WTC11 (cell line): ENCODE results near the gene FOXN3. TPM values are rescaled to one million over a fixed set of nuclear protein-coding genes. Genes with fewer than 3 reads are reported as not detected.

Experiments used
- ATAC-seq: fragments of 200-7000 bp; cut with Tn5 transposase; 2 replicates; pipeline ENCODE4 v1.10.0; 2021; ENCODE audit warnings: mild to moderate bottlenecking, moderate library complexity
- Bru-seq: library from RNA; stranded (reverse); fragments of 400-500 nt; gene quantifications from one replicate; lab custom pipeline; 2021; lab: Mats Ljungman, UMichigan
- CTCF ChIA-PET: fragments of 300-600 bp; sonication (Branson Sonifier 250); formaldehyde crosslinking; loops from one replicate; lab custom pipeline; 2021; ENCODE audit warnings: antibody characterized with exemption; lab: Charles Lee
- POLR2A ChIA-PET: fragments of 350-600 bp; sonication (Branson Sonifier 250); formaldehyde crosslinking; loops from one replicate; lab custom pipeline; 2021; ENCODE audit warnings: antibody characterized with exemption; lab: Charles Lee
- DNase-seq: peaks from one replicate; pipeline ENCODE4 v3.0.0; 2021; ENCODE audit warnings: low spot score
- H3K27ac Mint-ChIP-seq: 2 replicates; pipeline ENCODE4 v1.8.0; 2021; ENCODE audit warnings: mixed read lengths
- H3K27me3 Mint-ChIP-seq: 2 replicates; pipeline ENCODE4 v1.8.0; 2021; ENCODE audit warnings: low read depth, mild to moderate bottlenecking, moderate library complexity, mixed read lengths
- H3K36me3 Mint-ChIP-seq: 2 replicates; pipeline ENCODE4 v1.8.0; 2021; ENCODE audit warnings: mixed read lengths
- H3K4me1 Mint-ChIP-seq: 2 replicates; pipeline ENCODE4 v1.8.0; 2022; ENCODE audit warnings: mixed read lengths
- H3K4me3 Mint-ChIP-seq: 2 replicates; pipeline ENCODE4 v1.8.0; 2021; ENCODE audit warnings: mild to moderate bottlenecking, moderate library complexity, mixed read lengths
- H3K9me3 Mint-ChIP-seq: 2 replicates; pipeline ENCODE4 v1.8.0; 2021; ENCODE audit warnings: mixed read lengths
- RELA ChIP-seq: sonication (generic); formaldehyde crosslinking; IDR thresholded peaks from 2 replicates; pipeline ENCODE4 v1.8.1; 2022; ENCODE audit warnings: missing genetic modification reagents, mild to moderate bottlenecking, borderline replicate concordance
- ZNF121 ChIP-seq: sonication (generic); formaldehyde crosslinking; IDR thresholded peaks from 2 replicates; pipeline ENCODE4 v1.8.0; 2023; ENCODE audit warnings: missing genetic modification reagents
- ZNF671 ChIP-seq: fragments of 250-450 bp; sonication (Bioruptor Pico); IDR thresholded peaks from 2 replicates; pipeline ENCODE4 v1.8.0; 2021; ENCODE audit warnings: mild to moderate bottlenecking
- long read RNA-seq, 3 experiments: library from RNA in 1 of 3; library from capped mRNA in 1 of 3; library from polyadenylated mRNA in 1 of 3; unstranded in 2 of 3; stranded (forward) in 1 of 3; transcript quantifications; one replicate each; pipeline ENCODE4 v2.0.0, GENCODE V29; 2021
- total RNA-seq: library from RNA; stranded (reverse); gene quantifications from 3 replicates; pipeline ENCODE4 v1.2.3, GENCODE V29; 2021
- TF ChIP-seq, protein P1 (sequence below): sonication (generic); formaldehyde crosslinking; IDR thresholded peaks from 2 replicates; pipeline ENCODE4 v1.8.0; 2022; ENCODE audit warnings: missing genetic modification reagents
- TF ChIP-seq, protein P2 (sequence below): sonication (generic); formaldehyde crosslinking; IDR thresholded peaks from 2 replicates; pipeline ENCODE4 v1.8.0; 2022; ENCODE audit warnings: mild to moderate bottlenecking, missing genetic modification reagents
- TF ChIP-seq, protein P3 (sequence below): sonication (generic); formaldehyde crosslinking; IDR thresholded peaks from 2 replicates; pipeline ENCODE4 v1.8.1; 2023; ENCODE audit warnings: mild to moderate bottlenecking, missing genetic modification reagents, moderate library complexity
- TF ChIP-seq, protein P4 (sequence below): sonication (generic); formaldehyde crosslinking; IDR thresholded peaks from 2 replicates; pipeline ENCODE4 v1.8.0; 2022; ENCODE audit warnings: mild to moderate bottlenecking, missing genetic modification reagents
- TF ChIP-seq, protein P5 (sequence below): sonication (generic); formaldehyde crosslinking; IDR thresholded peaks from 2 replicates; pipeline ENCODE4 v1.8.1; 2023; ENCODE audit warnings: mild to moderate bottlenecking, missing genetic modification reagents, borderline replicate concordance

FOXN3 gene, protein sequence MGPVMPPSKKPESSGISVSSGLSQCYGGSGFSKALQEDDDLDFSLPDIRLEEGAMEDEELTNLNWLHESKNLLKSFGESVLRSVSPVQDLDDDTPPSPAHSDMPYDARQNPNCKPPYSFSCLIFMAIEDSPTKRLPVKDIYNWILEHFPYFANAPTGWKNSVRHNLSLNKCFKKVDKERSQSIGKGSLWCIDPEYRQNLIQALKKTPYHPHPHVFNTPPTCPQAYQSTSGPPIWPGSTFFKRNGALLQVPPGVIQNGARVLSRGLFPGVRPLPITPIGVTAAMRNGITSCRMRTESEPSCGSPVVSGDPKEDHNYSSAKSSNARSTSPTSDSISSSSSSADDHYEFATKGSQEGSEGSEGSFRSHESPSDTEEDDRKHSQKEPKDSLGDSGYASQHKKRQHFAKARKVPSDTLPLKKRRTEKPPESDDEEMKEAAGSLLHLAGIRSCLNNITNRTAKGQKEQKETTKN
- total RNA-seq = 143 to 170 TPM (median 147 TPM) in 3 replicates
- Bru-seq, nascent RNA = percentile 95 among the genes with signal in this experiment
- long read RNA-seq, experiment 1, transcript FOXN3-214 (6 exons, 2,692 nt) = major isoform, 32 of 254 reads
- long read RNA-seq, experiment 1, transcript FOXN3-219 (5 exons, 2,421 nt) = minor isoform, 6 of 254 reads
- long read RNA-seq, experiment 1, partial matches to known transcripts = 12 of 254 reads
- long read RNA-seq, experiment 1, other reads (novel, unspliced or antisense) = 202 of 254 reads
- long read RNA-seq, experiment 2, transcript FOXN3-214 (6 exons, 2,692 nt) = major isoform, 8 of 97 reads
- long read RNA-seq, experiment 2, partial matches to known transcripts = 3 of 97 reads
- long read RNA-seq, experiment 2, other reads (novel, unspliced or antisense) = 85 of 97 reads
- long read RNA-seq, experiment 3, partial matches to known transcripts = 1 of 7 reads
- long read RNA-seq, experiment 3, other reads (novel, unspliced or antisense) = 5 of 7 reads

DNA sequence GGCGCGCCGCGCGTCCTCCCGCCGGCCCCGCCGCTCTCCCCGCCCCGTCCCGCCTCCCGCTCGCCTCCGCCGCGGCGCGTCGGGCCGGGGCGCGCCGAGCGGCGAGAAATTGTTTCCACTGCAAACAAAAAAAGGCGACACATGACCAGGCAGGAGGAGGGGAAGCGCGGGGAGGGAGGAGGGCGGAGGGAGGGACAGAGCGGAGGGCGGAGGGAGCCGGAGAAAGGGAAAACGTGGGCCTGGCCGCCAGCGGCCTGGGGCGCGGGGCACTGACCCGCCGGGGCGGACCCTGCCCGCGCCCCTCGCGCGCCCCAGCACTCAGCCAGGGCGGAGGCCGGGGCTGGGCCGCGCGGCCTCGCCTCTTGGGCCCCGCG is at the start of gene FOXN3:
FOXN3 (minus strand) TSS at position 143 of the 374 bp plus-strand sequence. CDS start 4,757 bp downstream, outside the sequence.
- ChIA-PET CTCF (no interaction called here), POLR2A (no interaction called here)
- peaks cover 32% of the 10 kb centered on the region for H3K36me3 Mint-ChIP-seq
- H3K27ac Mint-ChIP-seq = peak within 1 kb of the TSS; percentile 98
- peak; percentile 83 for DNase-seq
- ATAC-seq = peak; percentile 63
- peaks cover 61% of the 10 kb centered on the region for H3K4me1 Mint-ChIP-seq
- peak within 1 kb of the TSS; percentile 89 for H3K4me3 Mint-ChIP-seq
- TF ChIP-seq, protein P1, sequence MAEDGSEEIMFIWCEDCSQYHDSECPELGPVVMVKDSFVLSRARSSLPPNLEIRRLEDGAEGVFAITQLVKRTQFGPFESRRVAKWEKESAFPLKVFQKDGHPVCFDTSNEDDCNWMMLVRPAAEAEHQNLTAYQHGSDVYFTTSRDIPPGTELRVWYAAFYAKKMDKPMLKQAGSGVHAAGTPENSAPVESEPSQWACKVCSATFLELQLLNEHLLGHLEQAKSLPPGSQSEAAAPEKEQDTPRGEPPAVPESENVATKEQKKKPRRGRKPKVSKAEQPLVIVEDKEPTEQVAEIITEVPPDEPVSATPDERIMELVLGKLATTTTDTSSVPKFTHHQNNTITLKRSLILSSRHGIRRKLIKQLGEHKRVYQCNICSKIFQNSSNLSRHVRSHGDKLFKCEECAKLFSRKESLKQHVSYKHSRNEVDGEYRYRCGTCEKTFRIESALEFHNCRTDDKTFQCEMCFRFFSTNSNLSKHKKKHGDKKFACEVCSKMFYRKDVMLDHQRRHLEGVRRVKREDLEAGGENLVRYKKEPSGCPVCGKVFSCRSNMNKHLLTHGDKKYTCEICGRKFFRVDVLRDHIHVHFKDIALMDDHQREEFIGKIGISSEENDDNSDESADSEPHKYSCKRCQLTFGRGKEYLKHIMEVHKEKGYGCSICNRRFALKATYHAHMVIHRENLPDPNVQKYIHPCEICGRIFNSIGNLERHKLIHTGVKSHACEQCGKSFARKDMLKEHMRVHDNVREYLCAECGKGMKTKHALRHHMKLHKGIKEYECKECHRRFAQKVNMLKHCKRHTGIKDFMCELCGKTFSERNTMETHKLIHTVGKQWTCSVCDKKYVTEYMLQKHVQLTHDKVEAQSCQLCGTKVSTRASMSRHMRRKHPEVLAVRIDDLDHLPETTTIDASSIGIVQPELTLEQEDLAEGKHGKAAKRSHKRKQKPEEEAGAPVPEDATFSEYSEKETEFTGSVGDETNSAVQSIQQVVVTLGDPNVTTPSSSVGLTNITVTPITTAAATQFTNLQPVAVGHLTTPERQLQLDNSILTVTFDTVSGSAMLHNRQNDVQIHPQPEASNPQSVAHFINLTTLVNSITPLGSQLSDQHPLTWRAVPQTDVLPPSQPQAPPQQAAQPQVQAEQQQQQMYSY = peak; percentile 94
- no peak for TF ChIP-seq ZNF671 (CRISPR knock-in tag)
- TF ChIP-seq, protein P2, sequence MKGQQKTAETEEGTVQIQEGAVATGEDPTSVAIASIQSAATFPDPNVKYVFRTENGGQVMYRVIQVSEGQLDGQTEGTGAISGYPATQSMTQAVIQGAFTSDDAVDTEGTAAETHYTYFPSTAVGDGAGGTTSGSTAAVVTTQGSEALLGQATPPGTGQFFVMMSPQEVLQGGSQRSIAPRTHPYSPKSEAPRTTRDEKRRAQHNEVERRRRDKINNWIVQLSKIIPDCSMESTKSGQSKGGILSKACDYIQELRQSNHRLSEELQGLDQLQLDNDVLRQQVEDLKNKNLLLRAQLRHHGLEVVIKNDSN (CRISPR knock-in tag) = peak; percentile 62; the same call in 1 of the 2 replicates
- no peak for TF ChIP-seq RELA (CRISPR knock-in tag)
- TF ChIP-seq, protein P3, sequence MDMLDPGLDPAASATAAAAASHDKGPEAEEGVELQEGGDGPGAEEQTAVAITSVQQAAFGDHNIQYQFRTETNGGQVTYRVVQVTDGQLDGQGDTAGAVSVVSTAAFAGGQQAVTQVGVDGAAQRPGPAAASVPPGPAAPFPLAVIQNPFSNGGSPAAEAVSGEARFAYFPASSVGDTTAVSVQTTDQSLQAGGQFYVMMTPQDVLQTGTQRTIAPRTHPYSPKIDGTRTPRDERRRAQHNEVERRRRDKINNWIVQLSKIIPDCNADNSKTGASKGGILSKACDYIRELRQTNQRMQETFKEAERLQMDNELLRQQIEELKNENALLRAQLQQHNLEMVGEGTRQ (CRISPR knock-in tag) = peak; percentile 75
- TF ChIP-seq, protein P4, sequence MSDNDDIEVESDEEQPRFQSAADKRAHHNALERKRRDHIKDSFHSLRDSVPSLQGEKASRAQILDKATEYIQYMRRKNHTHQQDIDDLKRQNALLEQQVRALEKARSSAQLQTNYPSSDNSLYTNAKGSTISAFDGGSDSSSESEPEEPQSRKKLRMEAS = no peak; the same call in 1 of the 2 replicates
- TF ChIP-seq, all 79 proteins: peak for 3
- Mint-ChIP-seq H3K27me3 (no peaks in the 10 kb centered on the region), H3K9me3 (no peaks in the 10 kb centered on the region)

DNA sequence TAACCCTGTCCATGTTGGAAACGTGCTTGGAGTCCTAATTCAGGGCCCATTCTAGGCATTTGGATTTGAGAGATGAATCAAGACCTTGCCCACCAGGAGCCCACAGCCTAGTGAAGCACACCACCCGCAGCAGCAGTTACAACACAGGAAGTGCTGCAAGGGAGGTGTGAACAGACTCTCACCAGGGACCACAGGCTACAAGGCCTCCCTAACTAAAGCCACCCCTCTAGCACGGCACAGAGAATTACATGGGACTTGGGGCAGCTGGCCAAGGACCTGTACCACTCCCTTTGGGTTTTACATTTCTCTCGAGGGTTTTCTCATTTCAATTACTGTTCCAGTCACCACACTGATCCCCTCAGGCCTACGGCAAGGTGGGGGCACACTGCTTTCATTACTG is 49.5 kb upstream of the FOXN3 start:
- H3K9me3 Mint-ChIP-seq = no peaks in the 10 kb centered on the region
- H3K4me3 Mint-ChIP-seq = no peak overlapping the region
- CTCF ChIA-PET = interaction anchor here (0.9 to 1.2 kb wide), 2 partner anchors 306 to 439 kb away, joined by 3 read pairs; no protein-coding TSS in a partner anchor
- POLR2A ChIA-PET = interaction anchor here (0.8 kb wide), 1 partner anchor 10 kb away, joined by 3 read pairs; no protein-coding TSS in a partner anchor
- TF ChIP-seq, protein P5, sequence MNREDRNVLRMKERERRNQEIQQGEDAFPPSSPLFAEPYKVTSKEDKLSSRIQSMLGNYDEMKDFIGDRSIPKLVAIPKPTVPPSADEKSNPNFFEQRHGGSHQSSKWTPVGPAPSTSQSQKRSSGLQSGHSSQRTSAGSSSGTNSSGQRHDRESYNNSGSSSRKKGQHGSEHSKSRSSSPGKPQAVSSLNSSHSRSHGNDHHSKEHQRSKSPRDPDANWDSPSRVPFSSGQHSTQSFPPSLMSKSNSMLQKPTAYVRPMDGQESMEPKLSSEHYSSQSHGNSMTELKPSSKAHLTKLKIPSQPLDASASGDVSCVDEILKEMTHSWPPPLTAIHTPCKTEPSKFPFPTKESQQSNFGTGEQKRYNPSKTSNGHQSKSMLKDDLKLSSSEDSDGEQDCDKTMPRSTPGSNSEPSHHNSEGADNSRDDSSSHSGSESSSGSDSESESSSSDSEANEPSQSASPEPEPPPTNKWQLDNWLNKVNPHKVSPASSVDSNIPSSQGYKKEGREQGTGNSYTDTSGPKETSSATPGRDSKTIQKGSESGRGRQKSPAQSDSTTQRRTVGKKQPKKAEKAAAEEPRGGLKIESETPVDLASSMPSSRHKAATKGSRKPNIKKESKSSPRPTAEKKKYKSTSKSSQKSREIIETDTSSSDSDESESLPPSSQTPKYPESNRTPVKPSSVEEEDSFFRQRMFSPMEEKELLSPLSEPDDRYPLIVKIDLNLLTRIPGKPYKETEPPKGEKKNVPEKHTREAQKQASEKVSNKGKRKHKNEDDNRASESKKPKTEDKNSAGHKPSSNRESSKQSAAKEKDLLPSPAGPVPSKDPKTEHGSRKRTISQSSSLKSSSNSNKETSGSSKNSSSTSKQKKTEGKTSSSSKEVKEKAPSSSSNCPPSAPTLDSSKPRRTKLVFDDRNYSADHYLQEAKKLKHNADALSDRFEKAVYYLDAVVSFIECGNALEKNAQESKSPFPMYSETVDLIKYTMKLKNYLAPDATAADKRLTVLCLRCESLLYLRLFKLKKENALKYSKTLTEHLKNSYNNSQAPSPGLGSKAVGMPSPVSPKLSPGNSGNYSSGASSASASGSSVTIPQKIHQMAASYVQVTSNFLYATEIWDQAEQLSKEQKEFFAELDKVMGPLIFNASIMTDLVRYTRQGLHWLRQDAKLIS = no peak
- TF ChIP-seq ZNF121 (CRISPR knock-in tag) = 0 out of 2 replicates have a peak, but pooled peaks have one; percentile 4
- peaks cover 39% of the 10 kb centered on the region for H3K4me1 Mint-ChIP-seq
- H3K27me3 Mint-ChIP-seq = no peaks in the 10 kb centered on the region
- peaks cover 15% of the 10 kb centered on the region; the same call in 1 of the 2 replicates for H3K36me3 Mint-ChIP-seq
- peak overlapping the region; percentile 91 for H3K27ac Mint-ChIP-seq
- ATAC-seq = peak; percentile 35; the same call in 1 of the 2 replicates
- DNase-seq = no peak
